Parathyroid adenoma (tissue), 2 donors: ENCODE data around the gene PTPN2.

Source experiments
- H2AFZ ChIP-seq: fragments of 300-600 bp; sonication (generic); one replicate; pipeline ENCODE4 v1.7.0; 2017; ENCODE audit warnings: antibody characterized with exemption, mild to moderate bottlenecking
- H3K27ac ChIP-seq: fragments of 300-600 bp; sonication (generic); one replicate; pipeline ENCODE4 v1.7.0; 2017
- H3K27me3 ChIP-seq: fragments of 300-600 bp; sonication (generic); one replicate; pipeline ENCODE4 v1.7.0; 2017; ENCODE audit warnings: low read length; ENCODE audit not compliant: control insufficient read depth, insufficient read depth
- H3K36me3 ChIP-seq: fragments of 300-600 bp; sonication (generic); one replicate; pipeline ENCODE4 v1.7.0; 2017; ENCODE audit warnings: low read length; ENCODE audit not compliant: control insufficient read depth, insufficient read depth
- H3K4me1 ChIP-seq: fragments of 300-600 bp; sonication (generic); one replicate; pipeline ENCODE4 v1.7.0; 2017; ENCODE audit warnings: control low read depth
- H3K4me2 ChIP-seq: fragments of 300-600 bp; sonication (generic); one replicate; pipeline ENCODE4 v1.7.0; 2017; ENCODE audit warnings: low read length
- H3K4me3 ChIP-seq: fragments of 300-600 bp; sonication (generic); one replicate; pipeline ENCODE4 v1.7.0; 2017; ENCODE audit warnings: low read depth, low read length
- H3K79me2 ChIP-seq: fragments of 300-600 bp; sonication (generic); one replicate; pipeline ENCODE4 v1.7.0; 2017; ENCODE audit warnings: control low read depth
- H3K9ac ChIP-seq: fragments of 300-600 bp; sonication (generic); one replicate; pipeline ENCODE4 v1.7.0; 2017; ENCODE audit warnings: mild to moderate bottlenecking
- H3K9me3 ChIP-seq: fragments of 300-600 bp; sonication (generic); one replicate; pipeline ENCODE4 v1.7.0; 2017; ENCODE audit warnings: low read length; ENCODE audit not compliant: control insufficient read depth
- CTCF ChIP-seq: fragments of 300-600 bp; sonication (generic); IDR thresholded peaks from one replicate; pipeline ENCODE4 v1.7.0; 2017; ENCODE audit warnings: antibody characterized with exemption, mild to moderate bottlenecking
- donor health status: primary hyperparathyroidism.

Gene PTPN2

DNA sequence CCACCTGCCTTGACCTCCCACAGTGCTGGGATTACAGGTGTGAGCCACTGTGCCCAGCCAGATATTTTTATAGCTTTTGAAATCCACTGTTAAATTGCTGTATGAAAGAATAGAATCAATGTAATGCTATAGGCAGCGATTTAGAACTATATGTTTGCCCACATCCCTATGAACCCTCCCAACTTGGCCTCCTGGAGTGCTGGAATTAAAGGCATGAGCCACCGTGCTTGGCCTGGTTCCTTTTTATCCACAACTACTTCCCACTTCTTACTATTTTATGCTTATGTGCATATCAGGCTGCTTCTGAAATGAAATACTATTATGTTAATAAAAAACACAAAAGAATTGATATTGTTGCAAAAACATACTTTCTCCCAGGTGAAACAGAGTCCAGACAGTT, 11.6 kb upstream of the PTPN2 start:
- no peak overlapping the region for H3K27ac ChIP-seq
- no peak for TF ChIP-seq CTCF
- no peaks in the 10 kb centered on the region for H3K36me3 ChIP-seq
- H3K4me1 ChIP-seq: no peaks in the 10 kb centered on the region
- H3K27me3 ChIP-seq: no peaks in the 10 kb centered on the region
- H3K4me2 ChIP-seq: no peak overlapping the region
- no peak overlapping the region for H2AFZ ChIP-seq
- H3K79me2 ChIP-seq: no peaks in the 10 kb centered on the region
- H3K4me3 ChIP-seq: no peak overlapping the region
- no peaks in the 10 kb centered on the region for H3K9me3 ChIP-seq
- H3K9ac ChIP-seq: no peak overlapping the region

DNA sequence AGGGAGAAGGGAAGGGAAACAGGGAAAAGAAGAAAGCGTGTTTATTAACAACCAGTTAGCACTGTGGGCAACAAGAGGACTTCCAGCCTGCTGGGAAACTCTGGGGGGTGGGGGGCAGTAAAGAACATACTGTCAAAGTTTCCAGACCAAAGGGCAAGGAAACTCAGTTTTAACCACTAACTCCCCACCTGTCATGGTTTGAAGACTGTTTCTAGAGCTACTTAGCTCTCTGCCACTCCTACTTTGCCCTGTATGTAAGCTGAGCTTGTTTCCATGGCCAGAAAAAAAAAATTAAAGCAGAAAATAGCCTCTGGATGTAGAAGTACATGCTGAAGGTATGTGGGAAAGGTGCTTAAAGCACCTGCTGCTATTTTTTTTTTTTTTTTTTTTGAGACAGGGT, 11.0 kb upstream of the PTPN2 start:
- Histone ChIP-seq H3K27ac (no peak overlapping the region), H3K27me3 (no peaks in the 10 kb centered on the region), H3K36me3 (no peaks in the 10 kb centered on the region), H3K4me3 (no peak overlapping the region), H3K4me2 (no peak overlapping the region), H2AFZ (no peak overlapping the region), H3K9me3 (no peaks in the 10 kb centered on the region), H3K9ac (no peak overlapping the region), H3K4me1 (no peaks in the 10 kb centered on the region), H3K79me2 (no peaks in the 10 kb centered on the region)
- TF ChIP-seq CTCF: no peak

DNA sequence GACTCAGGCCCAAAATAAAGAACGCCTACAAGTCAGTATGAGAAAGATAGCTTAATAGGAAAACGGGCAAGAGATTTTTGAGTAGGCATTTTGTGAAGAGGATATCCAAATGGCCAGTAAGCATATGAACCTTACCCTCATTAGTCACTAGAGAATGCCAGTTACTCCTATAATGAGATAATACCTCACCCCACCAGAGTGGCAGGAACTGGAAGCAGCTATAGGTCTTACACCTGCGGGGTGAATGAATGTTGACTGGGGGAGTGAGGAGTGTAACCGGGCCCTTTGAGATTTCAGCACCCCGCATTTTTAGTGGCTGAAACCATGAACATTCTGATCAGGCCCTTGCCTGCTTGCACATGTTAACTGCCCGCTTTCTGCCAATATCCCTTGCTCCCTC, 7.5 kb upstream of the PTPN2 start:
- Histone ChIP-seq H3K27me3 (no peaks in the 10 kb centered on the region), H3K4me2 (no peak overlapping the region), H3K9ac (no peak overlapping the region), H3K27ac (no peak overlapping the region), H2AFZ (no peak overlapping the region), H3K79me2 (no peaks in the 10 kb centered on the region), H3K4me3 (no peak overlapping the region), H3K9me3 (no peaks in the 10 kb centered on the region), H3K4me1 (no peaks in the 10 kb centered on the region), H3K36me3 (no peaks in the 10 kb centered on the region)
- no peak for TF ChIP-seq CTCF

- Histone ChIP-seq H3K27me3 (no peaks in the 10 kb centered on the region), H3K36me3 (no peaks in the 10 kb centered on the region), H2AFZ (no peak overlapping the region), H3K4me2 (no peak overlapping the region), H3K4me1 (no peaks in the 10 kb centered on the region), H3K79me2 (no peaks in the 10 kb centered on the region), H3K9me3 (no peaks in the 10 kb centered on the region), H3K4me3 (no peak overlapping the region), H3K9ac (no peak overlapping the region), H3K27ac (no peak overlapping the region)
- no peak for TF ChIP-seq CTCF
These were observed 6.9 kb upstream of the PTPN2 start for GRCh38 chr18:12890964-12891363.

DNA sequence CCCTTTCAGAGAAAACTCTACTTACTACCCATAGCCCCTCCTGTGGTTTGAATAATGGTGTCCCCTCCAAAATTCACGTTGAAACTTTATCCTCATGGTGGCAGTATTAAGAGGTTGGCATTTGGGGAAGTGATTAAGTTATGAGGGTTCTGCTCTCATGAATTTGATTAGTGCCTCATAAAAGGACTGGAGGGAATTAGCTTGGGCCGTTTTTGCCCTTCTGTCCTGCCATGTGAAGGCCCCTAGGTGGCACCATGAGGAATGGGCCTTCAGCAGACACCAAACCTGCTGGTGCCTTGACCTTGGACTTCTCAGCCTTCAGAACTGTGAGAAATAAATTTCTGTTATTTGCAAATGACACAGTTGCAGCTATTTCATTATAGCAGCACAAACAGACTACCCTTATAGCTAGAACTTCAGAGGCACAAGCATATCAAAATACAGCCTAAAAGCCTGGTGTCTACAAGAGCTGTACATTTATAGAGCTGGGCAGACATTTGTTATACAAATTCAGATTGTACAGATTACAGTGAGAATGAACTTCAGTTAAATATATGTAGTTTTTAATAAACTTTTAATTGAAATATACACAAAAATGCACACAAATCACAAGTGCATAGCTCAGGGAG, 2.6 kb upstream of the PTPN2 start:
- Histone ChIP-seq H3K27ac (no peak overlapping the region), H3K4me1 (peaks cover 2% of the 10 kb centered on the region), H3K27me3 (no peaks in the 10 kb centered on the region), H3K79me2 (peaks cover 8% of the 10 kb centered on the region), H3K36me3 (no peaks in the 10 kb centered on the region), H3K4me3 (no peak overlapping the region), H3K9me3 (no peaks in the 10 kb centered on the region), H2AFZ (no peak overlapping the region), H3K9ac (no peak overlapping the region), H3K4me2 (no peak overlapping the region)
- TF ChIP-seq CTCF: no peak
